Fibroblast of skin of left biceps (primary cell): ENCODE measurements around the gene WDR26.
"Not testable (repeated sequence)": the region's sequence is repeated elsewhere in the genome, so short reads cannot be mapped to it uniquely, and the experiment has no call there.

Source experiments
- DNase-seq, 2 experiments: peaks; one replicate each; pipeline ENCODE4 v3.0.0-alpha.2; 2013; ENCODE audit warnings: low read depth in 2 of 2

Gene WDR26

DNA sequence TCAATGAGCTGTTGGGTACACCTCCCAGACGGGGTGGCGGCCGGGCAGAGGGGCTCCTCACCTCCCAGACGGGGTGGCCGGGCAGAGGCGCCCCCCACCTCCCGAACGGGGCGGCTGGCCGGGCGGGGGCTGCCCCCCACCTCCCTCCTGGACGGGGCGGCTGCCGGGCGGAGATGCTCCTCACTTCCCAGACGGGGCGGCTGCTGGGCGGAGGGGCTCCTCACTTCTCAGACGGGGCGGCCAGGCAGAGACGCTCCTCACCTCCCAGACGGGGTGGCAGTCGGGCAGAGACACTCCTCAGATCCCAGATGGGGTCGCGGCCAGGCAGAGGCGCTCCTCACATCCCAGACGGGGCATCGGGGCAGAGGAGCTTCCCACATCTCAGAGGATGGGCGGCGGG, 84.9 kb downstream of the WDR26 start:
- DNase-seq: not testable (repeated sequence)

DNA sequence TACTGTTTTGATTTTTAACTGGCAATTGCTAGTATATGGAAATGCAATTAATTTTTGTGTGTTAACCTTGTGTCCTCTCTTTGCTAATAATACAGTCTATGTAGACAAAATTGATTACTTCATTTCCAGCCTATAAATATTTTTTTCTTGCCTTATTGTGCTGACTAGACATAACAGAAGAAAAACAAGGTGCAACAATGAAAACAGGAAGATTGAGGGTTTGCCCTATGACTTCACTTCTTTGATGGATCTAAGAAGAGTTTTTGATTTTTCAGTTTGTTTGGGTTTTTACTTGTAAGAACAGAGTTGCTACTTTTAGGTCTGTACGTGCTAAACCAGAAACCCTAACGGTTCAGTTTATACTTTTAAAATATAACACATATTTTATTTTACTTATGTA, 86.5 kb downstream of the WDR26 start:
- DNase-seq: no peak

DNA sequence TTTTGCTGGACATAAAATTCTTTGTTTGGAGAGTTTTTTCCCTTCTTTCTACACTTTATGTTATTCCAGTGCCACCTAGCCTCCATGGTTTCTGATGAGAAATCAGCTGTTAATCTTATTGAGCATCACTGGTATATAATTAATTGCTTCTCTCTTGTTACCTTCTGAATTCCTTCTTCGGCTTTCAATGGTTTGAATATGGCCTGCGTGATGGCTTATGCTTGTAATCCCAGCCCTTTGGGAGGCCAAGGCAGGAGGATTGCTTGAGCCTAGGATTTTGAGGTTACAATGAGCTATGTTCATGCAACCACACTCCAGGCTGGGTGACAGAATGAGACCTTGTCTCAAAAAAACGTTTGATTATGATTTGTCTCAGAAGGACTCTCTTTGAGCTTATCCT, 90.9 kb downstream of the WDR26 start:
- no peak for DNase-seq

DNA sequence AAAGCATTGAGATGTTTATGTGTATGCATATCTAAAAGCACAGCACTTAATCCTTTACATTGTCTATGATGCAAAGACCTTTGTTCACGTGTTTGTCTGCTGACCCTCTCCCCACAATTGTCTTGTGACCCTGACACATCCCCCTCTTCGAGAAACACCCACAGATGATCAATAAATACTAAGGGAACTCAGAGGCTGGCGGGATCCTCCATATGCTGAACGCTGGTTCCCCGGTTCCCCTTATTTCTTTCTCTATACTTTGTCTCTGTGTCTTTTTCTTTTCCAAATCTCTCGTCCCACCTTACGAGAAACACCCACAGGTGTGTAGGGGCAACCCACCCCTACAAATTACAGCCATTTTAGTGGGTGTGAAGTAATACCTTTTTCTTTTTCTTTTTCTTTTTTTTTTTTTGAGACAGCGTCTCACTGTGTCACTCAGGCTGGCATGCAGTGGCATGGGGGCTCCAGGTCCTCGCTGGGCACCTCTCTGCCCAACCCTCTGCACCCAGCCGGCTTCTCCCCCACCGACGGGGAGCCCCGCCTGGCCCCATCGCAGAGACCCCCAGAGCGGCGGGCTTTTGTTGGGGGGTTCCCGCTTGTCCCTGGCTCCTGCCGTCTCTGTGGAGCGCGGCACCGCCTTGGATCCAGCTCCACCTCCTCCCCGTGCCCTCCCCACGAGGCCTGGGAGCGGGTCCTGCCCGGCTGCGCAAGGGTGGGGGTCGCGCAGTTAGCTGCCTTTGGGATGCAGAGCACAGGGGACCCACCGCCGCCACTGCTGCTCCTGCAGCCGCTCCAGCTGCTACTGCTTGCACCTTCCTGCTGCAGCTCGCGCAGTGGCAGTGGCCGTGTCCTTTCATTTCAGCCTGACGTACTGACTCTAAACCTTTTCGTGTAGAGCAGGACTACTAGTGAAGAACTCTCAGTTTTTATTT, 93.9 kb downstream of the WDR26 start:
- not testable (repeated sequence) for DNase-seq

DNA sequence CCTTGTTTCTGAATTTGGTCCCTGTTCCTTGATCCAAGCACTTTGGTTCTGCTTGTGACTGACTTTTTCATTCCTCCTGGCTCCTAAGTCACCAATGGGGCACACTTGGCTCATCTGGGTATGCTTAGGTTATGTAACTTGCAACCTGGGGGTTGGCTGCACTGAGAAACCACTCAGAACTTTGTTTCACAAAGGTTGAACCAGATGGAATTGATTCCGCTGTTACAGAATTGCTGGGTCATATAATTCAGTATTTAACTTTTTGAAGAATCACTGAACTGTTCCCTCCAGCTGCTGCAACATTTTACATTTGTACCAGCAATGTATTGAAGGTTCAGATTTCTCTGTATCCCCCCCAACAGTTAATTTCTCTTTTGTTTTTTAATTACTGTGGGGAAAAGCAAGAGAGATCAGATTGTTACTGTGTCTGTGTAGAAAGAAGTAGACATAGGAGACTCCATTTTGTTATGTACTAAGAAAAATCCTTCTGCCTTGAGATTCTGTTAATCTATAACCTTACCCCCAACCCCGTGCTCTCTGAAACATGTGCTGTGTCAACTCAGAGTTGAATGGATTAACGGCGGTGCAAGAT, 95.1 kb downstream of the WDR26 start:
- no peak for DNase-seq

DNA sequence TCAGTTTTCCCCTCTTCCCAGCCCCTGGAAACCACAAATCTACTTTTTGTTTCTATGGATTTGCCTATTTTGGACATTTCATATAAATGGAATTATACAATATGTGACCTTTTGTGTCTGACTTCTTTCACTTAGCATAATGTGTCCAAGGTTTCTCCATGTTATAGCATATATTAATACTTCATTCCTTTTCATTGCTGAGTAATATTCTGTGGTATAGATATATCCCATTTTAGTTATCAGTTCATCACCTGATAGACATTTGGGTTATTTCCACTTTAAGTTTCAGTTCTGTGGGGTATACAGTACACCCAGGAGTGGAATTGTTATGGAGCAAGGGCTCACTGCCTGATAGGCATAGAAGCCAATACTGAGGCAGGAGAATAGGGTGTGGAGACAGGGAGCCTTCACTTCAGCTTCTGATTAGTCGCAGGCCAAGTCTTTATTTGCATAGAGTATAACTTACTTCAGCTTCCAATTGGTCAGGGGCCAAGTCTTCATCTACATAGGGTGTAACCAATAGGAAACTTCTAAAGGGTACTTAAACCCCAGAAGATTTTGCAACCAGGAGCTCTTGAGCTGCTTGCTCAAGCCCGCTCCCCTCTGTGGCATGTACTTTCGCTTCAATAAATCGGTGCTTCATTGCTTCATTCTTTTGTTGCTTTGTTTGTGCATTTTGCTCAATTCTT, 96.3 kb downstream of the WDR26 start:
- DNase-seq: no peak
